Tibial nerve (tissue), 3 donors: Measurements from ENCODE around the gene ANKZF1.

Experiments
- CTCF ChIP-seq, 5 experiments: fragments of 200-600 bp in 3 of 5; fragments of 450-650 bp in 2 of 5; sonication (generic) in 3 of 5; IDR thresholded peaks; one replicate each; pipeline ENCODE4 v1.5.1; 2016 to 2019; ENCODE audit warnings: antibody characterized with exemption in 5 of 5, mild to moderate bottlenecking in 3 of 5, moderate library complexity in 2 of 5
- POLR2A ChIP-seq, 2 donors: fragments of 450-650 bp; IDR thresholded peaks; one replicate each; pipeline ENCODE4 v1.6.1; 2017; ENCODE audit warnings: antibody characterized with exemption in 2 of 2, mild to moderate bottlenecking in 2 of 2, moderate library complexity in 2 of 2

- TF ChIP-seq POLR2A (IDR thresholded peaks at IDR 0.05) (no peak), CTCF (IDR thresholded peaks at IDR 0.05) (no peak)
Observed at GRCh38 chr2:219254590-219255201, 25.1 kb downstream of the ANKZF1 start.
